A549 treated with AZD2906 at 1 μM for 4 hours (cell line): ENCODE measurements around the gene NRP1. TPM values are rescaled to one million over a fixed set of nuclear protein-coding genes. Genes with fewer than 3 reads are reported as not detected.

Experiments
- total RNA-seq: library from RNA; stranded (reverse); fragments of 200-300 nt; extraction: Qiagen RNA extraction; gene quantifications from 5 replicates; pipeline ENCODE4 v1.2.3, GENCODE V29; 2022

Gene NRP1
- total RNA-seq, result 57.8 to 91.2 TPM (median 62.6 TPM) in 5 replicates

DNA sequence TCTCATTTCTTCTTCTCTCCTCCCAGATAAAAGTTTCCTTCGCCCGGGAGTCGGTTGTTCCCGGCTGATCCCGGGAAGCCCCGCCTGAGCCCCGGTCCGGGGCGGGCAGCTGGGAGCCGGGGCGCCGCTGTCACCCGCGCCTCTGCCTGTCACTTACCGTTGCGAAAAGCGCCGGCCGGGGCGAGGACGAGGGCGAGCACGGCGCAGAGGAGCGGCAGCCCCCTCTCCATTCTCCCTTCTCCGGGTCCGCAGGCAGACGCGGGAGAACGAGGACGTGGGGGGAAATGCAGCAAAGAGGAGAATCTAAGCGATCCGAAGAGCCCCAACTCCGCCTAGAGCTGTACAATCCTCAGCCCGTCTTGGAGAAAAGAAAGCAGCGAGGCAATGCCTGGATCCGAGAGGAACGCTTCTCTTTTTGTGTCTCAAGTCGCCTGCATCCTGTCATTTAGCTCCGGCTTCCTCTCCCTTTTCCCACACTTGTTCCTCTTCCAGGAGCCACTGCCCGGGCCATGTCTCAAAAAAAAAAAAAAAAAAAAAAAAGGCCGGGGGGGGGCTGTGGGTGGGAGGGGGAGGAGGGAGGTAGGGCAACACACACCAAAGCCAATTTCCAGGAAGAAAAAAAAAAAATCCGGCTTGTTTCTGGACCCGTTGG lies at the start of gene NRP1:
Gene NRP1, minus strand, starts transcription at position 515 of the 652 bp plus-strand sequence. Its CDS starts 285 bp downstream, at position 230.

